ENCODE results near the gene RPL23. TPM values are rescaled to one million over a fixed set of nuclear protein-coding genes. Genes with fewer than 3 reads are reported as not detected.

RPL23 gene
- total and polyA plus RNA-seq, 9 of the 15 experiments (the other 6 are each of a cell fraction or from before 2014, with no cell fraction given): 1,745 to 3,667 (median 3,096) TPM

GRCh38 chr17:38798614-38799500, 54.7 kb downstream of the RPL23 start (continued):
- no peak for TF ChIP-seq NFIC (IDR thresholded peaks at IDR 0.05)
- TF ChIP-seq HDAC1 (IDR thresholded peaks at IDR 0.05): peak in 1 of 2 experiments; percentile 79; a peak in 1 of 4 replicates
- 0 out of 4 replicates have a peak, but pooled peaks of 1 of the 2 experiments have one; percentile 4 for TF ChIP-seq FOXK2 (conservative IDR thresholded peaks at IDR 0.05 in 1 of 2, IDR thresholded peaks at IDR 0.05 in 1 of 2; ENCODE audit: low read depth in 2 of 2)
- peak in 1 of 2 experiments; percentile 59; a peak in 1 of 4 replicates for TF ChIP-seq UBTF (IDR thresholded peaks at IDR 0.05; ENCODE audit: borderline replicate concordance in 1 of 2, low read depth in 2 of 2, low read length in 2 of 2)
- 0 out of 2 replicates have a peak, but pooled peaks have one; percentile 22 for TF ChIP-seq USF1 (CRISPR knock-in tag; IDR thresholded peaks at IDR 0.05)
- peak; percentile 43; the same call in 1 of the 2 replicates for TF ChIP-seq XRCC5 (IDR thresholded peaks at IDR 0.05; ENCODE audit: low read depth, low read length)
- peak; percentile 98 for TF ChIP-seq PRDM10 (IDR thresholded peaks at IDR 0.05; ENCODE audit: partially characterized antibody)
- TF ChIP-seq STAG1 (CRISPR knock-in tag; IDR thresholded peaks at IDR 0.05; ENCODE audit: borderline replicate concordance): no peak
- peak; percentile 88 for TF ChIP-seq PCBP1 (IDR thresholded peaks at IDR 0.05; ENCODE audit: low read depth, low read length, poor library complexity, severe bottlenecking)
- TF ChIP-seq KDM4B (IDR thresholded peaks at IDR 0.05; ENCODE audit: borderline replicate concordance in 2 of 2, low read depth in 1 of 2): 0 out of 4 replicates have a peak, but pooled peaks of 1 of the 2 experiments have one; percentile 47
- TF ChIP-seq NCOA6 (IDR thresholded peaks at IDR 0.05): no peak
- TF ChIP-seq NKRF (IDR thresholded peaks at IDR 0.05; ENCODE audit: borderline replicate concordance): peak; percentile 57; the same call in 1 of the 2 replicates
- TF ChIP-seq E2F6 (IDR thresholded peaks at IDR 0.05; ENCODE audit: borderline replicate concordance in 1 of 2, extremely low read depth in 1 of 2, insufficient read depth in 1 of 2, insufficient read length in 1 of 2, low read depth in 1 of 2, low read length in 1 of 2, poor library complexity in 1 of 2, severe bottlenecking in 1 of 2): peak; percentile 53 to 56
- no peak for TF ChIP-seq HMG20A (CRISPR knock-in tag; conservative IDR thresholded peaks at IDR 0.05)
